ENCODE results near the gene SPRED3. TPM values are rescaled to one million over a fixed set of nuclear protein-coding genes. Genes with fewer than 3 reads are reported as not detected.

SPRED3 gene
- total RNA-seq, 1 donor from 2014 or later: 7.0 TPM

DNA sequence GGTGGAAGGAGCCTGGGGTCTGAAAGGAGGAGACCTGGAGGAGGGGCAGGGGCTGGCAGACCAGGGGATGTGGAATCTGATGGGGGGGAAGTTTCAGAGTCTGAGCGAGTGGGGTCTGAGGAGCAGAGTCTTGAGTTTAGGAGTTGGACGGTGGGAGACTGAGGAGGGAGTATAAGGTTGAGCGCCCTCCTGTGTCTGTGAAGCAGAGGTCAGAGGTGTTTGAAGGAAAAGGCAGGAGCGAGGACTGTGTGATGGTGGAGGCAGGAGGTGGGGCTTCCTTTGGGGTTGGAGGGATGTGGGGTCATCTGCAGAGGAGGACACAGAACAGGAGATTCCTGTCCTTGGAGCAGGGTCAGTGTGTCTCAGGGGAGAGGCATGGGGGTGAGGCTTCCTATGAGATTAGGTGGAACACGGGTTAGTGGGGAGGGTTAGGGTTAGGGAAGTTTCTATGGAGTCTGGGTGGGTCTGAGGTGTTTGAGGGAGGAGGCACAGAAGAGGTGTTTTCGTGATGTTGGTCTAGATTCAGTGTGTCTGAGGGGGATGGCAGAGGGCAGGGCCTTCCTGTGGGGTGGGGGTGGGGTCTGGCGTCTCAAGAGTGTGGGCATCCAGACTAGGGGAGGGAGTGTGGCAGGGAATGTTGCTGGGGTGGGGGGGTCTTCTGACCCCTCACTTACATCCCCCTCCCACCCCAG, 53.3 kb downstream of the SPRED3 start:
- Mint-ChIP-seq H3K4me3 (no peak overlapping the region), H3K27ac (no peak overlapping the region), H3K4me1 (no peaks in the 10 kb centered on the region), H3K9me3 (no peaks in the 10 kb centered on the region), H3K36me3 (no peaks in the 10 kb centered on the region), H3K27me3 (ENCODE audit: low read depth) (peaks cover 8% of the 10 kb centered on the region)
- TF ChIP-seq, protein P1, sequence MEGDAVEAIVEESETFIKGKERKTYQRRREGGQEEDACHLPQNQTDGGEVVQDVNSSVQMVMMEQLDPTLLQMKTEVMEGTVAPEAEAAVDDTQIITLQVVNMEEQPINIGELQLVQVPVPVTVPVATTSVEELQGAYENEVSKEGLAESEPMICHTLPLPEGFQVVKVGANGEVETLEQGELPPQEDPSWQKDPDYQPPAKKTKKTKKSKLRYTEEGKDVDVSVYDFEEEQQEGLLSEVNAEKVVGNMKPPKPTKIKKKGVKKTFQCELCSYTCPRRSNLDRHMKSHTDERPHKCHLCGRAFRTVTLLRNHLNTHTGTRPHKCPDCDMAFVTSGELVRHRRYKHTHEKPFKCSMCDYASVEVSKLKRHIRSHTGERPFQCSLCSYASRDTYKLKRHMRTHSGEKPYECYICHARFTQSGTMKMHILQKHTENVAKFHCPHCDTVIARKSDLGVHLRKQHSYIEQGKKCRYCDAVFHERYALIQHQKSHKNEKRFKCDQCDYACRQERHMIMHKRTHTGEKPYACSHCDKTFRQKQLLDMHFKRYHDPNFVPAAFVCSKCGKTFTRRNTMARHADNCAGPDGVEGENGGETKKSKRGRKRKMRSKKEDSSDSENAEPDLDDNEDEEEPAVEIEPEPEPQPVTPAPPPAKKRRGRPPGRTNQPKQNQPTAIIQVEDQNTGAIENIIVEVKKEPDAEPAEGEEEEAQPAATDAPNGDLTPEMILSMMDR (IDR thresholded peaks at IDR 0.05; ENCODE audit: unreplicated experiment): no peak
- no peak for DNase-seq (ENCODE audit: low spot score in 2 of 2, unreplicated experiment in 2 of 2)

DNA sequence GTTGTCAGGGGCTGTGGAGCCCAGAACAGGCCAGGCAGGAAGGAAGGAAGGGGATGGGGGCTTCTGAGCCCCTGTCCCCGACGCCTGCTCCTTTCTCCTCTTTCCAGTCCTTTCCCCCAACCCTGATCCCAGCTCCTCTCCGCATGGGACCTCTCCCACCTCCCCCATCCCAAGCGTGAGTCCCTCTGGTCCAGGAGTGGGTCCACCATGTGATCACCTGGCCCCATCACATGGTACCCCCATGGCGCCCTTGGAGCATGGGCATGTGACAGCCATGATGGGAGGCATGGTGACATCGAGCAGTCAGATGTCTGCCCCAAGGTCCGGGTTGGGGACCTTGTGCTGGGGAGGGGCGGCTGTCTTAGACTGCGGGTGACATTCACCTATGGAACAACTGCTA, 54.2 kb downstream of the SPRED3 start:
- TF ChIP-seq, protein P1 (IDR thresholded peaks at IDR 0.05; ENCODE audit: unreplicated experiment): no peak

DNA sequence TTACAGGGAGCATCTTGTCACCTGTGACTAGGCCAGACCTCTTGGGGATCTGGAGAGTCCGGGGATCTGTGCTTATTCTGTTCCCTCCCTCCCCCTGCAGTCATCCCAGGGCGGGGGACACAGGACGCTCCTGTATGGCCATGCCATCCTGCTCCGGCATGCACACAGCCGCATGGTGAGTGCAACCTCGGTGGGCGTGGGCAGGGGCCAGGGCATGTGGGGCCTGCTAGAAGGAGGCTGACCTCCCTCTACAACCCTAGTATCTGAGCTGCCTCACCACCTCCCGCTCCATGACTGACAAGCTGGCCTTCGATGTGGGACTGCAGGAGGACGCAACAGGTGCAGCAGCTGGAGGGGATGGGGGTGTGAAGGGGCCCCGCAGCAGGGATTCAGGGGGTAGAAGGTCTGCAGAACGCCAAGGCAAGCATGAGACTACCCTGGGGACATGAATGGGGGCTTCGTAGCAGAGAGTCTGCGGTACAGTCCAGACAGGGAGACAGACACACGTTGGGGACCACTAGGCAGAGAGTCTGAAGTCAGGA, 55.0 kb downstream of the SPRED3 start:
- H3K4me3 Mint-ChIP-seq: no peak overlapping the region
- no peaks in the 10 kb centered on the region for H3K36me3 Mint-ChIP-seq
- H3K4me1 Mint-ChIP-seq: no peaks in the 10 kb centered on the region
- H3K27me3 Mint-ChIP-seq (ENCODE audit: low read depth): peaks cover 8% of the 10 kb centered on the region
- no peak for DNase-seq (ENCODE audit: low spot score in 2 of 2, unreplicated experiment in 2 of 2)
- H3K27ac Mint-ChIP-seq: no peak overlapping the region
- H3K9me3 Mint-ChIP-seq: no peaks in the 10 kb centered on the region
- TF ChIP-seq, protein P1 (IDR thresholded peaks at IDR 0.05; ENCODE audit: unreplicated experiment): no peak

More for the DNA sequence above, 54.2 kb downstream of the SPRED3 start:
- Mint-ChIP-seq H3K9me3 (no peaks in the 10 kb centered on the region), H3K27ac (no peak overlapping the region), H3K4me1 (no peaks in the 10 kb centered on the region), H3K27me3 (ENCODE audit: low read depth) (peaks cover 8% of the 10 kb centered on the region), H3K4me3 (no peak overlapping the region), H3K36me3 (no peaks in the 10 kb centered on the region)
- DNase-seq (ENCODE audit: low spot score in 2 of 2, unreplicated experiment in 2 of 2): no peak

DNA sequence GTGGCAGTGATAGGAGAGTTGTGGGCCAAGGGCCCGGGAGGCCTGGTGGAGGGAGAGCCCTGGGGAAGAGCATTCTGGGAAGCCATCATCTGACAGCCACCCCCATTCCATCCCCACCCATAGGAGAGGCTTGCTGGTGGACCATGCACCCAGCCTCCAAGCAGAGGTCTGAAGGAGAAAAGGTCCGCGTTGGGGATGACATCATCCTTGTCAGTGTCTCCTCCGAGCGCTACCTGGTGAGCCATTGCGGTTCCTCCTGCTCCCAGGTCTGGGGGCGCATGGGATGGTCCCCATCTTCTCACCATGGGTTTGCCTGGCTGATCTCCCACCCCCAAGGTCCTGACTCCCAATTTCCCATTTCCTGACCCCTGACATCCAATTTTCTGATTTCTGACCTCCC, 55.5 kb downstream of the SPRED3 start:
- no peaks in the 10 kb centered on the region for H3K36me3 Mint-ChIP-seq
- DNase-seq (ENCODE audit: low spot score in 2 of 2, unreplicated experiment in 2 of 2): no peak
- peaks cover 11% of the 10 kb centered on the region for H3K27me3 Mint-ChIP-seq (ENCODE audit: low read depth)
- no peak overlapping the region for H3K27ac Mint-ChIP-seq
- no peaks in the 10 kb centered on the region for H3K9me3 Mint-ChIP-seq
- no peaks in the 10 kb centered on the region for H3K4me1 Mint-ChIP-seq
- TF ChIP-seq, protein P1 (IDR thresholded peaks at IDR 0.05; ENCODE audit: unreplicated experiment): no peak
- H3K4me3 Mint-ChIP-seq: no peak overlapping the region

DNA sequence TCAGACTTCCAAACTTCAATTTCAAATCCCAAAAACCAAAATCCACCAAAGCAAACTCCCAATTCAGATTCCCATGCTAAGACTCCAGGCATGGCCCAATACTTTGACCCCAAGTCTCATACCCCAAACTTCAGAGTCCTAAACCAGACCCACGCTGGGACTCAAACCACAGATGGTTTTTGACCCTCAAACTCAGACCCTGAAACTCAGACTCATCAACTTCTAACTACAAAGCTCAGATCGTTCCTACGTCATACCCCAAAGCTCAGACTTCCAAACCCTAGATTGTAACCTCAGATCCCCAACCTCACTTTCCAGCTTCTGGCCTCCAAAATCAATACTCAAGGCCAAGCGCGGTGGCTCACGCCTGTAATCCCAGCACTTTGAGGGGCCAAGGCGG, 56.9 kb downstream of the SPRED3 start:
- no peaks in the 10 kb centered on the region for H3K4me1 Mint-ChIP-seq
- no peak for DNase-seq (ENCODE audit: low spot score in 2 of 2, unreplicated experiment in 2 of 2)
- no peak overlapping the region for H3K27ac Mint-ChIP-seq
- no peaks in the 10 kb centered on the region for H3K9me3 Mint-ChIP-seq
- peaks cover 11% of the 10 kb centered on the region for H3K27me3 Mint-ChIP-seq (ENCODE audit: low read depth)
- no peaks in the 10 kb centered on the region for H3K36me3 Mint-ChIP-seq
- TF ChIP-seq, protein P1 (IDR thresholded peaks at IDR 0.05; ENCODE audit: unreplicated experiment): no peak
- H3K4me3 Mint-ChIP-seq: no peak overlapping the region
